Osteocyte (in vitro differentiated cells): ENCODE measurements around the gene ARHGEF11. TPM values are rescaled to one million over a fixed set of nuclear protein-coding genes. Genes with fewer than 3 reads are reported as not detected.
A peak's percentile ranks its signal among the peaks of the same experiment; 100 is the strongest.

ENCODE experiments used
- DNase-seq: peaks from one replicate; pipeline ENCODE4 v3.0.0; 2021; ENCODE audit warnings: mixed read lengths; ENCODE audit not compliant: unreplicated experiment; ENCODE audit errors: extremely low spot score
- H3K27ac Mint-ChIP-seq: one replicate; pipeline ENCODE4 v1.8.0; 2021; ENCODE audit warnings: mild to moderate bottlenecking, mixed read lengths; ENCODE audit not compliant: unreplicated experiment
- H3K27me3 Mint-ChIP-seq: one replicate; pipeline ENCODE4 v1.8.0; 2021; ENCODE audit warnings: mixed read lengths; ENCODE audit not compliant: unreplicated experiment
- H3K36me3 Mint-ChIP-seq: one replicate; pipeline ENCODE4 v1.8.0; 2021; ENCODE audit warnings: mixed read lengths; ENCODE audit not compliant: unreplicated experiment
- H3K4me1 Mint-ChIP-seq: one replicate; pipeline ENCODE4 v1.8.0; 2021; ENCODE audit warnings: mixed read lengths; ENCODE audit not compliant: unreplicated experiment
- H3K4me3 Mint-ChIP-seq: one replicate; pipeline ENCODE4 v1.8.0; 2021; ENCODE audit warnings: mild to moderate bottlenecking, moderate library complexity, mixed read lengths; ENCODE audit not compliant: unreplicated experiment
- H3K9me3 Mint-ChIP-seq: one replicate; pipeline ENCODE4 v1.8.0; 2021; ENCODE audit warnings: mixed read lengths; ENCODE audit not compliant: unreplicated experiment
- long read RNA-seq: library from polyadenylated mRNA; unstranded; transcript quantifications from one replicate; pipeline ENCODE4 v2.0.0, GENCODE V29; 2021
- total RNA-seq: library from RNA; stranded (reverse); gene quantifications from 2 replicates; pipeline ENCODE4 v1.2.1, GENCODE V29; 2021
- TF ChIP-seq, protein P1 (sequence below): fragments of 200-600 bp; sonication (generic); IDR thresholded peaks from 2 replicates; pipeline ENCODE4 v1.5.0; 2021; ENCODE audit warnings: antibody characterized with exemption, mild to moderate bottlenecking, moderate library complexity

The ARHGEF11 gene, protein sequence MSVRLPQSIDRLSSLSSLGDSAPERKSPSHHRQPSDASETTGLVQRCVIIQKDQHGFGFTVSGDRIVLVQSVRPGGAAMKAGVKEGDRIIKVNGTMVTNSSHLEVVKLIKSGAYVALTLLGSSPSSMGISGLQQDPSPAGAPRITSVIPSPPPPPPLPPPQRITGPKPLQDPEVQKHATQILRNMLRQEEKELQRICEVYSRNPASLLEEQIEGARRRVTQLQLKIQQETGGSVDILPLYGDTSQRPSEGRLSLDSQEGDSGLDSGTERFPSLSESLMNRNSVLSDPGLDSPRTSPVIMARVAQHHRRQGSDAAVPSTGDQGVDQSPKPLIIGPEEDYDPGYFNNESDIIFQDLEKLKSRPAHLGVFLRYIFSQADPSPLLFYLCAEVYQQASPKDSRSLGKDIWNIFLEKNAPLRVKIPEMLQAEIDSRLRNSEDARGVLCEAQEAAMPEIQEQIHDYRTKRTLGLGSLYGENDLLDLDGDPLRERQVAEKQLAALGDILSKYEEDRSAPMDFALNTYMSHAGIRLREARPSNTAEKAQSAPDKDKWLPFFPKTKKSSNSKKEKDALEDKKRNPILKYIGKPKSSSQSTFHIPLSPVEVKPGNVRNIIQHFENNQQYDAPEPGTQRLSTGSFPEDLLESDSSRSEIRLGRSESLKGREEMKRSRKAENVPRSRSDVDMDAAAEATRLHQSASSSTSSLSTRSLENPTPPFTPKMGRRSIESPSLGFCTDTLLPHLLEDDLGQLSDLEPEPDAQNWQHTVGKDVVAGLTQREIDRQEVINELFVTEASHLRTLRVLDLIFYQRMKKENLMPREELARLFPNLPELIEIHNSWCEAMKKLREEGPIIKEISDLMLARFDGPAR (N-terminal part only)
- total RNA-seq, result 42.2 and 42.7 TPM in 2 replicates
- long read RNA-seq, partial matches to known transcripts, result 1 of 2 reads
- long read RNA-seq, other reads (novel, unspliced or antisense), result 1 of 2 reads

DNA sequence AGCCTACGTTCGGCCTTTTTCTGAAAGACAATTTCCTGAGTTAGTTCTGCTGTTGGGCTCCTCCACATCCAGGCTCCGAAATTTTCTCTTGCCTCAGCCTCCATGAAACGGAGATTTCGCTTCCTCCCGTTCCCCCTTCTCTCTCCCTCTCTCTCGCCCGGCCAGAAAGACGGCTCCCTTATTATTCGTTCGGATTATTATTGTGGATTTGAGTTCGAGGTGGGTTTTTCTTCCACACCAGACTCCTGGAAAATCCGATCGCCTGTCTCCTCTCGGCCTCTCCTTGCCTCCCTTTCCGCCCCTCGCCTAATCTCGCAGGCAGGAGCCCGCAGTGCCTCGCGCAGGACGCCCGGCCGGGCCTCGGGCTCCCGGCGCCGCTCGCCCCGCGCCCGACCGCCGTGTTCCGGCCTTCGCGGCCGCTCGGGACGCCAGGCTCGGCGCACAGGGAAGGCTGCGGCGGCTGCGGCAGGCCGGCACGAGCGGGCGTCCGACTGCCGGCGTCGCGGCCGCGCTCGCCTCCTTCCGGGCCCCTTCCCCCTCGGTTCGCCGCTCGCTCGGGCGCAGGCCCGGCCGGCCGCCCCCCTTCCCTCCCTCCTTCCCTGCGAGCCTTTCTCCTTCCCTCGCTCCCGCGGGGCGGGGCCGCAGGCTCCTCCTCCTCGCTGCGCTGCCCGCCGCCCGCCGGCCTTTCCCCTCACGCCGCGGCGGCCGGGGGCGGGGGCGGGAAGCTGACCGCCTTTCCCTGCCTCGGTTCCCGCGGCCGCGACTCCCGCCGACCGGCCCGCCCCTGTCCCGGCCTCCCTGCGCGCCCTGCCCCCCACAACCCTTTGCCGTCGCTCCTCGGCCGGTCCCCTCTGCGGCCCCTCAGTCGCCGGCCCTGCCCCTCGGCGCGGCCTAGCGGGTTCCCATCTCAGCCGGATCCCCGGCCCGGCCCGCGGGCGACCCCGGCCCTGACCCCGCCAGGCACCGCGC, at the start of gene ARHGEF11:
Gene ARHGEF11 (minus strand): TSS at position 493 of the 969 bp plus-strand sequence. CDS start 1,412 bp downstream, outside the sequence.
- peak within 1 kb of the TSS; percentile 89 for H3K4me3 Mint-ChIP-seq
- peaks cover 2% of the 10 kb centered on the region for H3K36me3 Mint-ChIP-seq
- no peaks in the 10 kb centered on the region for H3K9me3 Mint-ChIP-seq
- TF ChIP-seq, protein P1, sequence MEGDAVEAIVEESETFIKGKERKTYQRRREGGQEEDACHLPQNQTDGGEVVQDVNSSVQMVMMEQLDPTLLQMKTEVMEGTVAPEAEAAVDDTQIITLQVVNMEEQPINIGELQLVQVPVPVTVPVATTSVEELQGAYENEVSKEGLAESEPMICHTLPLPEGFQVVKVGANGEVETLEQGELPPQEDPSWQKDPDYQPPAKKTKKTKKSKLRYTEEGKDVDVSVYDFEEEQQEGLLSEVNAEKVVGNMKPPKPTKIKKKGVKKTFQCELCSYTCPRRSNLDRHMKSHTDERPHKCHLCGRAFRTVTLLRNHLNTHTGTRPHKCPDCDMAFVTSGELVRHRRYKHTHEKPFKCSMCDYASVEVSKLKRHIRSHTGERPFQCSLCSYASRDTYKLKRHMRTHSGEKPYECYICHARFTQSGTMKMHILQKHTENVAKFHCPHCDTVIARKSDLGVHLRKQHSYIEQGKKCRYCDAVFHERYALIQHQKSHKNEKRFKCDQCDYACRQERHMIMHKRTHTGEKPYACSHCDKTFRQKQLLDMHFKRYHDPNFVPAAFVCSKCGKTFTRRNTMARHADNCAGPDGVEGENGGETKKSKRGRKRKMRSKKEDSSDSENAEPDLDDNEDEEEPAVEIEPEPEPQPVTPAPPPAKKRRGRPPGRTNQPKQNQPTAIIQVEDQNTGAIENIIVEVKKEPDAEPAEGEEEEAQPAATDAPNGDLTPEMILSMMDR, result no peak
- peaks cover 47% of the 10 kb centered on the region for H3K4me1 Mint-ChIP-seq
- peaks cover 20% of the 10 kb centered on the region for H3K27me3 Mint-ChIP-seq
- peak; percentile 97 for DNase-seq
- H3K27ac Mint-ChIP-seq, result peak within 1 kb of the TSS; percentile 97

DNA sequence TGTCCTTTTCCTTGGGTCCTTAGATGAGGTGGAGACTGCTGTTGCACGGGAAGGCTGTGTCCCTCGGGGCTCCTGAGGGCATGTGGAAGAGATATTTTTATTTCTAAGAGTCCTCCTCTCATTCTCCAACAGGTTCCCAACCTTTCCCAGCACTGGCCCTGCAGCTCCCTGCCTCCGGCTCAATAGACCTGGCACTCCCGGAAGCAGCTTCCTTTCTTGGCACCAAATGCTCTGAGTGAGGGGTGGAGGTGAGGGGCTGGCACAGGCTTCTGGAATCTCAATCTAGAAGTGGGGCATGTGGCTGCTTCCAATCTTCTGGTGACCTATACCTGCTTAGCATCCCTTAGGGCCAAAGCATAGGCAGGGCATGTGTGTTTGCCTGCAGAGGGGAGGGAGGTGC, 49.5 kb upstream of the ARHGEF11 start:
- TF ChIP-seq, protein P1, result no peak
- Mint-ChIP-seq H3K4me1 (peaks cover 6% of the 10 kb centered on the region), H3K27ac (no peak overlapping the region), H3K27me3 (peaks cover under 1% of the 10 kb centered on the region), H3K36me3 (no peaks in the 10 kb centered on the region), H3K9me3 (no peaks in the 10 kb centered on the region), H3K4me3 (no peak overlapping the region)
- no peak for DNase-seq

DNA sequence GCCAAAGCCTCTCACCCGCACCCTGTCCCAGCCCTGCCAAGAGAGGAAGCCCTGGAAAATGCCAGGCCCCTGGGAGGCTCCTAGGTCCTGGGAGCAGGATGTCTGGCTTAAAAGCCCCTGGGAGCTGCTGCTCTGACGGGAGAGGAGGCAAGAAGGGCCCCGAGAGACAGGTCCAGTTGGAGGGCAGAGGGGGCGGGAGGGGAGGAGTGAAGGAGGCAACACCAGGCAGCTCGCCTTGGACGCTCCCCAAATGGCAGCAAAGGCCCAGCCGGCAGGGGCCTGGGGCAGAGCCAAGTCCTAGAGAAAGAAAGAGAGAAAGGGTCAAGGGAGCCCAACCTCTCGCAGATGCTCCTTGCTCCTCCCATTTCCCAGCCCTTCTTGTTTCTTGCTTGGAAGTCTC, 47.3 kb upstream of the ARHGEF11 start:
- H3K27ac Mint-ChIP-seq, result no peak overlapping the region
- no peak overlapping the region for H3K4me3 Mint-ChIP-seq
- H3K9me3 Mint-ChIP-seq, result no peaks in the 10 kb centered on the region
- TF ChIP-seq, protein P1, result no peak
- peaks cover 8% of the 10 kb centered on the region for H3K4me1 Mint-ChIP-seq
- peaks cover 2% of the 10 kb centered on the region for H3K27me3 Mint-ChIP-seq
- DNase-seq, result no peak
- H3K36me3 Mint-ChIP-seq, result no peaks in the 10 kb centered on the region

DNA sequence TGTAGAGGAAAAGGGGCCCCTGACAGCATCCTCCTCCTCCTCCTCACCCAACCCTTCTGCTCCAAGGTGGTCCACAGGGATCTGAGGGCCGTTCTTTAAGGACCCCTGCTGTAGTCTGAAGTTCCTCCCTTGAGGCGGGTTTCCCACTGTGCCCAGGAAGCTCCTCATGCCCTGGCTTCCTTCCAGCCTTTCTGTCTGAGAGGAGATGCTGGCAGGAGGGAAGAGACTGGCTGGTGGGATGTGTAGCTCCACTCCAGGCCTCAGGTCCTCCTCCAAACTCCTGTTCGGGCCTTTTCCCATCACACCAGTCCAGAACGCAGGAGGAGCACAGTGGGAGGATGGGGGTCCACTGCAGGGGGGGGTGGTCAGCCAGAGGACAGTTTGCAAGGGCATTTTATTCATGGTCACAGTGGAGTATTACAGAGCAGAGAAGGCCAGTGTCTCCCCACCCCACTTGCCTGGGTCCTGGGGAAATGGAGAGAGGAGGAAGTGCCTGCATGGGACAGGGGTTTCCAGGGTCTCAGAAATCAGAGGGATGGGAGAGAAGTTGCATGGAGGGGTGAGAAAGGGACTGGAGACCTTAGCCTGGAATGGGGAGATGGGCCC, 46.2 kb upstream of the ARHGEF11 start:
- TF ChIP-seq, protein P1, result no peak
- Mint-ChIP-seq H3K4me3 (no peak overlapping the region), H3K27ac (no peak overlapping the region), H3K36me3 (no peaks in the 10 kb centered on the region), H3K9me3 (no peaks in the 10 kb centered on the region), H3K27me3 (peaks cover 2% of the 10 kb centered on the region), H3K4me1 (peaks cover 8% of the 10 kb centered on the region)
- DNase-seq, result no peak
